ENCODE results near the gene CDK10.
"Not testable (repeated sequence)": the region's sequence is repeated elsewhere in the genome, so short reads cannot be mapped to it uniquely, and the experiment has no call there.

The CDK10 gene

GRCh38 chr16:89667633-89668032, 18.9 kb upstream of the CDK10 start:
- DNase-seq (ENCODE audit: low read depth in 2 of 2): no peak

- no peak for DNase-seq (ENCODE audit: low read depth in 2 of 2)
Measured at GRCh38 chr16:89668790-89669158, 17.7 kb upstream of the CDK10 start.

GRCh38 chr16:89669755-89670154, 16.7 kb upstream of the CDK10 start:
- no peak for DNase-seq (ENCODE audit: low read depth in 2 of 2)

- DNase-seq (ENCODE audit: low read depth in 2 of 2): no peak
Measured at GRCh38 chr16:89670496-89671431, 15.7 kb upstream of the CDK10 start.

GRCh38 chr16:89671565-89671964, 14.9 kb upstream of the CDK10 start:
- DNase-seq (ENCODE audit: low read depth in 2 of 2): not testable (repeated sequence)

- no peak for DNase-seq (ENCODE audit: low read depth in 2 of 2)
Measured at GRCh38 chr16:89672177-89672941, 14.1 kb upstream of the CDK10 start.

- DNase-seq (ENCODE audit: low read depth in 2 of 2): no peak
Measured at GRCh38 chr16:89678258-89678657, 8.2 kb upstream of the CDK10 start.

- no peak for DNase-seq (ENCODE audit: low read depth in 2 of 2)
Measured at GRCh38 chr16:89685916-89686315, 573 bp upstream of the CDK10 start.

GRCh38 chr16:89687092-89687940, 827 bp downstream of the CDK10 start:
- no peak for DNase-seq (ENCODE audit: low read depth in 2 of 2)

GRCh38 chr16:89688395-89688794, 1.9 kb downstream of the CDK10 start:
- DNase-seq (ENCODE audit: low read depth in 2 of 2): no peak

GRCh38 chr16:89689142-89689541, 2.7 kb downstream of the CDK10 start:
- DNase-seq (ENCODE audit: low read depth in 2 of 2): no peak

- not testable (repeated sequence) for DNase-seq (ENCODE audit: low read depth in 2 of 2)
Measured at GRCh38 chr16:89689621-89690020, 3.1 kb downstream of the CDK10 start.

- DNase-seq (ENCODE audit: low read depth in 2 of 2): no peak
Measured at GRCh38 chr16:89690392-89690901, 4.0 kb downstream of the CDK10 start.

- DNase-seq (ENCODE audit: low read depth in 2 of 2): no peak
Measured at GRCh38 chr16:89691231-89691985, 4.9 kb downstream of the CDK10 start.

GRCh38 chr16:89691986-89692569, 5.6 kb downstream of the CDK10 start:
- DNase-seq (ENCODE audit: low read depth in 2 of 2): no peak

- no peak for DNase-seq (ENCODE audit: low read depth in 2 of 2)
Measured at GRCh38 chr16:89693289-89693731, 6.8 kb downstream of the CDK10 start.

- no peak for DNase-seq (ENCODE audit: low read depth in 2 of 2)
Measured at GRCh38 chr16:89693931-89694783, 7.7 kb downstream of the CDK10 start.

GRCh38 chr16:89694784-89695085, 8.2 kb downstream of the CDK10 start:
- DNase-seq (ENCODE audit: low read depth in 2 of 2): not testable (repeated sequence)

- DNase-seq (ENCODE audit: low read depth in 2 of 2): no peak
Measured at GRCh38 chr16:89695086-89695874, 8.8 kb downstream of the CDK10 start.

All from stimulated activated CD4-positive, alpha-beta T cell treated with anti-CD3 and anti-CD28 coated beads, Interleukin-15, amount 100 ng/mL, for 48 hours (primary cell).